Body of pancreas (tissue), 4 donors: Measurements from ENCODE around the gene RHOBTB1. TPM values are rescaled to one million over a fixed set of nuclear protein-coding genes. Genes with fewer than 3 reads are reported as not detected.

Experiments used
- ATAC-seq: fragments of 150-250 bp; one replicate; pipeline ENCODE4 v1.9.1; 2016
- DNase-seq, 4 donors: peaks; one replicate each; pipeline ENCODE4 v3.0.0-alpha.2; 2019
- H3K27ac ChIP-seq, 4 donors: fragments of 200-600 bp; sonication (generic); 1 replicate in 3 of 4; 2 replicates in 1 of 4; pipeline versions ENCODE4 v1.5.1 to v1.6.1; 2016 to 2019; ENCODE audit warnings: mild to moderate bottlenecking in 1 of 4, mixed read lengths in 1 of 4, moderate library complexity in 1 of 4
- H3K27me3 ChIP-seq, 2 donors: fragments of 200-600 bp; sonication (generic); one replicate each; pipeline ENCODE4 v1.6.0; 2016; ENCODE audit warnings: mild to moderate bottlenecking in 1 of 2
- H3K36me3 ChIP-seq, 2 donors: fragments of 200-600 bp; sonication (generic); replicated peaks in 1 of 2; 2 replicates each; pipeline ENCODE4 v1.5.1; 2016; ENCODE audit warnings: low read depth in 2 of 2; ENCODE audit not compliant: insufficient read depth in 1 of 2
- H3K4me1 ChIP-seq: fragments of 200-600 bp; sonication (generic); one replicate; pipeline ENCODE4 v1.6.0; 2016
- H3K4me3 ChIP-seq, 2 donors: fragments of 200-600 bp; sonication (generic); 1 replicate in 1 of 2; 2 replicates in 1 of 2; pipeline ENCODE4 v1.5.1; 2016 to 2019
- H3K9me3 ChIP-seq, 3 donors: fragments of 200-600 bp; sonication (generic); 1 replicate in 2 of 3; 2 replicates in 1 of 3; pipeline ENCODE4 v1.5.1; 2016
- POLR2A ChIP-seq, 3 donors: fragments of 450-650 bp; IDR thresholded peaks; one replicate each; pipeline ENCODE4 v1.6.1; 2016; ENCODE audit warnings: antibody characterized with exemption in 3 of 3, mild to moderate bottlenecking in 2 of 3
- WGBS, 2 donors: methylation state at CpG; one replicate each; pipeline ENCODE4 v1.1.5; 2017; 5-methylcytosine and 5-hydroxymethylcytosine counted together
- intact Hi-C: fragments of 100-400 bp; cut with DNase I; formaldehyde crosslinking; loops from one replicate; pipeline ENCODE4 v1.15.1; 2023
- total RNA-seq, 2 donors: library from RNA; depleted of rRNA; stranded (reverse); fragments of >200 nt; gene quantifications; one replicate each; pipeline ENCODE4 v1.1.0, GENCODE V29; 2016
- TF ChIP-seq, protein P1 (sequence below), 7 experiments: fragments of 450-650 bp in 4 of 7; fragments of 200-600 bp in 3 of 7; sonication (generic) in 3 of 7; IDR thresholded peaks; one replicate each; pipeline ENCODE4 v1.5.1; 2016 to 2019; ENCODE audit warnings: antibody characterized with exemption in 7 of 7

RHOBTB1 gene
- total RNA-seq, 2 donors from 2014 or later, result 5.9 to 12.2 TPM

DNA sequence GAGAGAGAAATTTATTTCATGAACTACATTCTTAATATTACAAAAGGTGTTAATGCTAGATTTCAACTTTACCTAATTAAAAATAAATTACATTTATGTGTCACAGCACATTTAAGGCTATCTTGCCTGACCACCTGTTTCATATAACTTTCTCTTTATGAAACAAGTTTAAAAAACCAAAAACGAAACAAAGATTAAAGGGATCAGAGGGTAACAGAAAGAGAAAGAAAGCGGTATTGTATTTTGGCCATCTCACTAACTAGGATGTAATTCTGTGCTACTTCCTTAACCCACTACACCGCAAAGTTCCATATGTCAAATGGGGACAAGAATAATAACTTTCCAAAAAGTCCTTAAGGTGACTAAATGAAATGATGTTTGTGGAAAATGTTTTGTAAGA, 6.3 kb upstream of the RHOBTB1 start:
- Histone ChIP-seq H3K27me3 (no peaks in the 10 kb centered on the region), H3K27ac (no peak overlapping the region), H3K4me1 (peaks cover 15% of the 10 kb centered on the region), H3K9me3 (no peaks in the 10 kb centered on the region), H3K36me3 (no peaks in the 10 kb centered on the region), H3K4me3 (no peak overlapping the region)
- WGBS, 2 donors, result 88 to 90% methylated on average over 3 of the region's 3 CpGs
- ATAC-seq (no peak), DNase-seq (no peak)
- no peak for TF ChIP-seq POLR2A (IDR thresholded peaks at IDR 0.05)
- TF ChIP-seq, protein P1, sequence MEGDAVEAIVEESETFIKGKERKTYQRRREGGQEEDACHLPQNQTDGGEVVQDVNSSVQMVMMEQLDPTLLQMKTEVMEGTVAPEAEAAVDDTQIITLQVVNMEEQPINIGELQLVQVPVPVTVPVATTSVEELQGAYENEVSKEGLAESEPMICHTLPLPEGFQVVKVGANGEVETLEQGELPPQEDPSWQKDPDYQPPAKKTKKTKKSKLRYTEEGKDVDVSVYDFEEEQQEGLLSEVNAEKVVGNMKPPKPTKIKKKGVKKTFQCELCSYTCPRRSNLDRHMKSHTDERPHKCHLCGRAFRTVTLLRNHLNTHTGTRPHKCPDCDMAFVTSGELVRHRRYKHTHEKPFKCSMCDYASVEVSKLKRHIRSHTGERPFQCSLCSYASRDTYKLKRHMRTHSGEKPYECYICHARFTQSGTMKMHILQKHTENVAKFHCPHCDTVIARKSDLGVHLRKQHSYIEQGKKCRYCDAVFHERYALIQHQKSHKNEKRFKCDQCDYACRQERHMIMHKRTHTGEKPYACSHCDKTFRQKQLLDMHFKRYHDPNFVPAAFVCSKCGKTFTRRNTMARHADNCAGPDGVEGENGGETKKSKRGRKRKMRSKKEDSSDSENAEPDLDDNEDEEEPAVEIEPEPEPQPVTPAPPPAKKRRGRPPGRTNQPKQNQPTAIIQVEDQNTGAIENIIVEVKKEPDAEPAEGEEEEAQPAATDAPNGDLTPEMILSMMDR (IDR thresholded peaks at IDR 0.05), result no peak
- intact Hi-C loops, result no loop called here

DNA sequence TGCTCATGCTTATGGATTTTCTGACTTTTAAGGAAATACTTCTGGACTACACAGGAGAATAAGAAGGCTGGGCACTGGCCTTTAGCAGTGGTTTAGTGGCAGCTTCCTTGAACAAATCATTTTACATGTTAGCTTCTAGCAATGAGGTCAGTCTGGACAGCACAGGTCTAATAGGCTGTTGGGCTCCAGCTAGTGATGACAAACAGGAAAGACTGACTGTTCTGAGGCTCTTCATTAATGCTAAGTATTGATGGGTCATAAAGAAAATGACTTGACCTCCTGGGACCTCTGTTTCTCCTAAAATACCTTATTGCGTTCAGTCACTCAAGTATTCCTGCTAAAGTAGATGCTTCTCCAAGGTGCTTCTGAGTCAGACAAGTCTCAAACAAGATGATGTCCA, 4.9 kb upstream of the RHOBTB1 start:
- WGBS, 2 donors, result 85 to 93% methylated on average over 1 of the region's 1 CpG
- peaks cover 23% of the 10 kb centered on the region for H3K4me1 ChIP-seq
- no peaks in the 10 kb centered on the region for H3K27me3 ChIP-seq
- DNase-seq (no peak), ATAC-seq (no peak)
- no peaks in the 10 kb centered on the region for H3K36me3 ChIP-seq
- H3K9me3 ChIP-seq, result no peaks in the 10 kb centered on the region
- intact Hi-C loops, result no loop called here
- no peak overlapping the region for H3K27ac ChIP-seq
- H3K4me3 ChIP-seq, result no peak overlapping the region
- TF ChIP-seq, protein P1 (IDR thresholded peaks at IDR 0.05), result no peak
- TF ChIP-seq POLR2A (IDR thresholded peaks at IDR 0.05), result no peak

DNA sequence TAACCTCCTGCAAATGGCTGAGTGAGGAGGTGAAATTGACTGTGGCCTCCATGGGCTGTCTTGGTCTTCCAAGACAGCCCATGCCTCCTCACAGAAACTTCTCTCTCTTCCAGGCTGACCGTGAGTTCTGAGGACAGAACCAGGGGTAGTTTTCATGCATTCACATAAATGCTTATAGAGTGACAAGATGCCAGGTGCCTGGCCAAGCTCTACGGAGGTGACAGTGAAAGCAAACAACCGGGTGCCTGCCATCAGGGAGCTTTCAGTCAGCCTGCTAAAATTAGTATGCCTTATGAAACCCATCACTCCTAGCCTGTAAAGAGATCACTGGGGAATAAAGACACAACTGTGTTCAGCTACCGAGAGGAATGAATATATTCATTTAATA, 919 bp upstream of the RHOBTB1 start:
- Histone ChIP-seq H3K4me1 (peaks cover 18% of the 10 kb centered on the region), H3K27ac (peak overlapping the region; percentile 92 to 99 (median 98)), H3K4me3 (no peak overlapping the region), H3K36me3 (no peaks in the 10 kb centered on the region), H3K9me3 (no peaks in the 10 kb centered on the region), H3K27me3 (no peaks in the 10 kb centered on the region)
- DNase-seq (peak in 1 of 4 donors; percentile 12), ATAC-seq (no peak)
- WGBS, 2 donors, result 35 to 63% methylated on average over 4 of the region's 4 CpGs
- intact Hi-C loops, result no loop called here
- TF ChIP-seq, protein P1 (IDR thresholded peaks at IDR 0.05), result no peak
- no peak for TF ChIP-seq POLR2A (IDR thresholded peaks at IDR 0.05)

DNA sequence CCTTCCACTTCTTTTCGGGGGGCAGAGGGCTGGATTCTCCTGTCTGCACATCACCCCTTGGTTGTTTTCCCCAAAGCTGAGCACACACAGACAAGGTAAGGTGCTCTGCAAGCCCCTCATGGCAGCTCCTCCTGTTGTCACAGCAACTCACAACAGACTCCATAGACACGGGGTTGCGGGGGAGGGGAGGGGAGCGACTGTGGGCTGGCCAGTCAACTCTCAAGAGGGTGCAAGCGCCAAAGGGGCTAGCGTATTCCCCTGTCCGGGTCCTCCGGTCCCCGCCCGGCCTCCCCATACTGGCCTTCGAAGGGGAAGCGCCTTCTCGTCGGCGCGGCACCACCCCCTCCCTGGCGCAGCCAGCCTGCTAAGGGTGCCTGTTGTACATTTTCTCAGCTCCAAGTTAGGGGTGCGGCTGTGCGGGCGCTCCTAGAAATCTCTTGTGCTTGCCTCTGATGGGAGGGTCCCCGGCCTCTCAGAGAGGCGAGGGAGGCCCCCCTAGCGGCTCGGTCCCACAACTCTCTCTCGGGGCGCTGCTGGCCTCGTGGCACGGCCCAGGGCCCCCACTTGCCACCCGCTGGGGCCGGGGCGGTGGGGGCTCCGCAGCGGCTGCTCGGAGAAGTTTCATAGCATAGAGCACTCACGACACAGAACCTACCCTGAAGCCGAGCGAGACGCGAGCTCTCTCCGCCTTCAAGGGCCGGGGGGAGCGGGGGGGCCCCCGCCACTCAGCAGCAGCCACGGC, 498 bp downstream of the RHOBTB1 start:
- Histone ChIP-seq H3K4me1 (peaks cover 29% of the 10 kb centered on the region), H3K4me3 (peak overlapping the region; percentile 40 to 57), H3K36me3 (no peaks in the 10 kb centered on the region), H3K27me3 (no peaks in the 10 kb centered on the region), H3K9me3 (no peaks in the 10 kb centered on the region), H3K27ac (peak overlapping the region; percentile 92 to 99 (median 98))
- ATAC-seq (peak; percentile 60), DNase-seq (peak; percentile 71 to 74 (median 72))
- intact Hi-C loops, result no loop called here
- 0 to 1% methylated on average over 15 to 34 of the region's 44 CpGs for WGBS, 2 donors
- peak in 1 of 3 donors; percentile 5 for TF ChIP-seq POLR2A (IDR thresholded peaks at IDR 0.05)
- TF ChIP-seq, protein P1 (IDR thresholded peaks at IDR 0.05), result no peak
